ENCODE data around the gene SESN3. TPM values are rescaled to one million over a fixed set of nuclear protein-coding genes. Genes with fewer than 3 reads are reported as not detected.

Gene SESN3
- polyA plus RNA-seq, 1 of the 3 experiments (the other 2 are of a cell fraction), result 1.7 TPM

GRCh38 chr11:95119361-95120060 lies 111.5 kb downstream of the SESN3 start:
- H3K4me3 ChIP-seq (ENCODE audit: low read depth in 2 of 2, low read length in 1 of 2), result no peak overlapping the region
- TF ChIP-seq SMC3 (IDR thresholded peaks at IDR 0.05; ENCODE audit: low read depth, low read length), result no peak
- TF ChIP-seq TAF1 (IDR thresholded peaks at IDR 0.05; ENCODE audit: borderline replicate concordance, low read depth, low read length), result no peak
- no peak for TF ChIP-seq YY1 (IDR thresholded peaks at IDR 0.05; ENCODE audit: low read depth)
- TF ChIP-seq NRF1 (IDR thresholded peaks at IDR 0.05; ENCODE audit: low read depth, low read length), result no peak
- no peak for TF ChIP-seq NFIC (IDR thresholded peaks at IDR 0.05; ENCODE audit: borderline replicate concordance)
- no peak for TF ChIP-seq RAD21 (IDR thresholded peaks at IDR 0.05; ENCODE audit: low read length)
- no peak for TF ChIP-seq GABPA (IDR thresholded peaks at IDR 0.05; ENCODE audit: low read depth)
- no peak for TF ChIP-seq GATA2 (CRISPR knock-in tag; IDR thresholded peaks at IDR 0.05)
- TF ChIP-seq ZBTB33 (IDR thresholded peaks at IDR 0.05; ENCODE audit: borderline replicate concordance, low read depth), result no peak
- no peak for TF ChIP-seq FOXM1 (IDR thresholded peaks at IDR 0.05; ENCODE audit: low read depth)
- TF ChIP-seq SIN3A (IDR thresholded peaks at IDR 0.05; ENCODE audit: borderline replicate concordance, low read depth, low read length), result no peak
- TF ChIP-seq, protein P1, sequence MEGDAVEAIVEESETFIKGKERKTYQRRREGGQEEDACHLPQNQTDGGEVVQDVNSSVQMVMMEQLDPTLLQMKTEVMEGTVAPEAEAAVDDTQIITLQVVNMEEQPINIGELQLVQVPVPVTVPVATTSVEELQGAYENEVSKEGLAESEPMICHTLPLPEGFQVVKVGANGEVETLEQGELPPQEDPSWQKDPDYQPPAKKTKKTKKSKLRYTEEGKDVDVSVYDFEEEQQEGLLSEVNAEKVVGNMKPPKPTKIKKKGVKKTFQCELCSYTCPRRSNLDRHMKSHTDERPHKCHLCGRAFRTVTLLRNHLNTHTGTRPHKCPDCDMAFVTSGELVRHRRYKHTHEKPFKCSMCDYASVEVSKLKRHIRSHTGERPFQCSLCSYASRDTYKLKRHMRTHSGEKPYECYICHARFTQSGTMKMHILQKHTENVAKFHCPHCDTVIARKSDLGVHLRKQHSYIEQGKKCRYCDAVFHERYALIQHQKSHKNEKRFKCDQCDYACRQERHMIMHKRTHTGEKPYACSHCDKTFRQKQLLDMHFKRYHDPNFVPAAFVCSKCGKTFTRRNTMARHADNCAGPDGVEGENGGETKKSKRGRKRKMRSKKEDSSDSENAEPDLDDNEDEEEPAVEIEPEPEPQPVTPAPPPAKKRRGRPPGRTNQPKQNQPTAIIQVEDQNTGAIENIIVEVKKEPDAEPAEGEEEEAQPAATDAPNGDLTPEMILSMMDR (IDR thresholded peaks at IDR 0.05), result no peak
- TF ChIP-seq USF2 (IDR thresholded peaks at IDR 0.05; ENCODE audit: borderline replicate concordance, low read depth, low read length), result no peak
- TF ChIP-seq MEF2A (IDR thresholded peaks at IDR 0.05; ENCODE audit: borderline replicate concordance, low read depth), result no peak
- TF ChIP-seq FOSL2 (IDR thresholded peaks at IDR 0.05; ENCODE audit: borderline replicate concordance, low read depth), result no peak
- TF ChIP-seq TCF12 (IDR thresholded peaks at IDR 0.05), result no peak
- 100% methylated on average over 2 of the region's 2 CpGs for WGBS (ENCODE audit: low lambda C conversion rate)
- H3K36me3 ChIP-seq (replicated peaks in 1 of 2; ENCODE audit: control insufficient read depth in 1 of 2, insufficient read depth in 2 of 2, low read length in 1 of 2), result no peaks in the 10 kb centered on the region
- no peak overlapping the region for H2AFZ ChIP-seq (ENCODE audit: low read depth)
- CTCF ChIA-PET, result interaction anchor here (0.7 to 1.7 kb wide), 2 partner anchors 27 to 849 kb away, joined by 3 read pairs; no protein-coding TSS in a partner anchor
- H3K9me3 ChIP-seq, result no peaks in the 10 kb centered on the region
- no peaks in the 10 kb centered on the region for H4K20me1 ChIP-seq (ENCODE audit: insufficient read depth)
- POLR2A ChIA-PET, result no interaction called here
- no peaks in the 10 kb centered on the region for H3K9me2 ChIP-seq
- no peak overlapping the region for H3K9ac ChIP-seq
- no peak overlapping the region for H3K4me2 ChIP-seq
- no peaks in the 10 kb centered on the region for H3K27me3 ChIP-seq (ENCODE audit: insufficient read depth)
- no peaks in the 10 kb centered on the region for H3F3A ChIP-seq (replicated peaks; ENCODE audit: insufficient read depth)
- peaks cover 0 to 4% of the 10 kb centered on the region in 2 experiments; a peak in 1 of 4 replicates for H3K4me1 ChIP-seq (ENCODE audit: control insufficient read depth in 1 of 2, insufficient read depth in 2 of 2, low read depth in 1 of 2, low read length in 1 of 2)
- no peak for DNase-seq
- H3K79me2 ChIP-seq (ENCODE audit: insufficient read depth), result no peaks in the 10 kb centered on the region; the same call in 1 of the 2 replicates
- H3K27ac ChIP-seq (ENCODE audit: low read depth in 2 of 2, low read length in 1 of 2), result no peak overlapping the region

All from SK-N-SH (cell line).